GM21529 (cell line): ENCODE data around the gene CAPG.
A peak's percentile ranks its signal among the peaks of the same experiment; 100 is the strongest.
"Not testable (repeated sequence)": the region's sequence is repeated elsewhere in the genome, so short reads cannot be mapped to it uniquely, and the experiment has no call there.

ENCODE experiments used
- ATAC-seq: cut with Tn5 transposase; IDR thresholded peaks from one replicate; pipeline ENCODE4 v1.9.1; 2021; ENCODE audit not compliant: unreplicated experiment

The CAPG gene

GRCh38 chr2:85421260-85422071 is 11.3 kb upstream of the CAPG start:
- no peak for ATAC-seq

DNA sequence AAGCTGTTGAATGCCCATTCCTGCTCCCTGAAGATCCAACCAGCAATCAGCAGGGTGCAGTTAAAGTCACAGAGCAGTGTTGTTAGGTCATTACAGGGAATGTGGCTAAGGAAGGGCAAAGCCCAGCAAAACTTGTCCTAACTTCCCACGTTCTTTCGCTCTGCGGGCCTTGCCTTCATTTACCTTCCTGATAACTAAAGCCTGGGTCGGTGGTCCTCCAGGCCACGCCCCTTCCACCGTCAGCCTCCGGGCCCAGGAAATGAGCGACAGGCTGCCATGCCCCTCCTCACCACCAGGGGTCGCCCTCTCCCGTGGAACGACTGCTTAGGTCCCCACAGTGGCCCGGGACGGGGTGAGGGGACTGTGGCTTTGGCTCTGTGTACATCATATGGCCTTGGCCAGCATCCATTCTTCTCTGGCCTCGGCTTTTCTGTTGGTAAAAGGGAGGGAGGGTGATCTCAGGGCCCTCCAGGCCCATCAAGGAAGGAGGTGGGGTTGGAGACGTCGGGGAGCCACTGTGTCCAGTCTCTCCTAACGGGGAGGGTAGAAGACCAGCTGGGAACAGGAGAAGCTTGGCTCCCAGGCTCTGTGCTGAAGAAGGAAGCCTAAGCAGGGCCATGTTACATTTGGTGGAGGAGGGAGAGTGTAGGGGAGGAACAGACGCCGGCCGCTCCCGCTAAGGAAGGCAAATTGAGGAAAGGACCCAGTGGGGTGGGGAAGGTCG is 10.5 kb upstream of the CAPG start:
- peak; percentile 57 for ATAC-seq

DNA sequence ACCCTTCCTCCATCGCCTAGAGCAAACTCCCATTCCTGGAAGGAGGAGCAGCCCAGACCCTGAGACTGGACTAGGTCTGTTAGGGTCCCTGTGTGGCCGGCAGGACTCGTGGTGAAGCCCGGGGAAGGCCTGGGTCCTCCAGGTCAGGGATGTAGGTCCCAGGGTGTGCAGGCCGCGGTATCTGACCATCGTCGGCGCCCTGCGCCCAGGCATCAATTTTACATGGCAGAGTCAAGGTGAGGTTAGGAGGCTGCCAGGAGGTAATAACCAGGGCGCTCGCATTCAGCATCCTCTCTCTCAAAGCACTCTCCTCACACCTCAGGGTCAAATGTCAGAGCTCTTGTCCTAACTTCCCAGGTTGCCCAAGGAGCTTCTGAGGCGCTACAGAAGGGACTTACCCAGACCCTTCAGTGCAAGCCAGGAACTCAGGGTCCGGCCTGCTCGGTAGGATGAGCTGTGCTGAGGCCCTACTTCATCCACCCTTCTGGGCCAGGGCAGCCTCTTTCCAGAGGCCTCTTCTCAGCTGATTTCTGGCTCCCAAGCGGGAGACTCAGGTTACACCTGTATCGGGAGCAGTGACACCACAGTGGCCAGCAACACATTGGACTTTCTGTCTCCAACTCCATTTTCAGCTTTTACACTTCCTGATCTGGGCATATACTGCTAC is 9.0 kb upstream of the CAPG start:
- peak; percentile 1 for ATAC-seq

GRCh38 chr2:85418132-85419008 is 8.2 kb upstream of the CAPG start, which contains the start of gene SH2D6:
SH2D6 (plus strand) TSS chr2:85418714; CDS start chr2:85429466, 10,752 bp downstream.
- peak; percentile 84 for ATAC-seq

- no peak for ATAC-seq
Observed at GRCh38 chr2:85415980-85416650, 5.9 kb upstream of the CAPG start.

DNA sequence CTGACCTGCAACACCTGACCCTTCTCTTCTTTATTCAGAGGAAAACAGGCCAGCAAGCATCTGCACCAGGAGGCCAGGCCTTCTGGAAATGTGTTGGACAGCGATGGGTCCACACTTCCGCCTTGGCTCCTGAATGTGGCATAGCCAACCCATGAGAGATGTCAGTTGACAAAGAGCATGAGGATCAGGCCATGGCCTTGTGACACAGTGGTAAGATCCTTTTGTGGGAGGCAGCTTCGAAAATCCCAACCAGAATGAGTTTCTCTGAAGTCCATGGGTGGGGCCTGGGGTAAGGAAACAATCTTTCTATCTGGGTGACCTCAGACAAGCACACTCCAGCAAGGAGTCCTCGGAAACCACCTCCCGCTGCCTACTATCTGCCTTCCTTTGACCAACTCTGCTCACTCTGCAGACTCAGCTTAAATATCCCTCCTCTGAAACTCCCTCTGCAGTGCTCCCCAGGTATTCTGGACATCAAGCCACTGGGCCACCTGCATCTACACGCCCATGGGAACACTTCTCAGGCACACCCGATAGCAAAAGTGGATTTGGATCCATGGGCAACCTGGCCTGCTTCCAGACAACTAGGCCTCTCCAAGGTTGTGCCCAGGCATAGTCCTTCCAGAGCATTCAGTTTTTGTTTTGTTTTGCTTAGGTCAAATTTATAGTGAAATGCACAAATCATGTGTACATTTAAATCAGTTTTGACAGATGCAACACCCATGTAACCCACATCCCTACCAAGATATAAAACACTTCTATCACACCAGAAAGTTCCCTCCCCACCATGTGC is 4.8 kb upstream of the CAPG start:
- ATAC-seq: no peak

DNA sequence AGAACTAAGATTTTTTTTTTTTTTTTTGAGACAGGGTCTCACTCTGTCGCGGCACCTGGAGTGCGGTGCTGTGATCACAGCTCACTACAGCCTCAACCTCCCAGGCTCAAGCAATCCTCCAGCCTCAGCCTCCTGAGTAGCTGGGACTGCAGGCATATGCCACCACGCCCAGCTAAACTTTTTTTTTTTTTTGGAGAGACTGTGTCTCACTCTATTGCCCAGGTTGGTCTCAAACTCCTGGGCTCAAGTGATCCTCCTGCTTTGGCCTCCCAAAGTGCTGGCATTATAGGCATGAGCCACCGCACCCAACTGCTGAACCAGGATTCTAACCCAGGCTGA is 4.2 kb upstream of the CAPG start:
- not testable (repeated sequence) for ATAC-seq

DNA sequence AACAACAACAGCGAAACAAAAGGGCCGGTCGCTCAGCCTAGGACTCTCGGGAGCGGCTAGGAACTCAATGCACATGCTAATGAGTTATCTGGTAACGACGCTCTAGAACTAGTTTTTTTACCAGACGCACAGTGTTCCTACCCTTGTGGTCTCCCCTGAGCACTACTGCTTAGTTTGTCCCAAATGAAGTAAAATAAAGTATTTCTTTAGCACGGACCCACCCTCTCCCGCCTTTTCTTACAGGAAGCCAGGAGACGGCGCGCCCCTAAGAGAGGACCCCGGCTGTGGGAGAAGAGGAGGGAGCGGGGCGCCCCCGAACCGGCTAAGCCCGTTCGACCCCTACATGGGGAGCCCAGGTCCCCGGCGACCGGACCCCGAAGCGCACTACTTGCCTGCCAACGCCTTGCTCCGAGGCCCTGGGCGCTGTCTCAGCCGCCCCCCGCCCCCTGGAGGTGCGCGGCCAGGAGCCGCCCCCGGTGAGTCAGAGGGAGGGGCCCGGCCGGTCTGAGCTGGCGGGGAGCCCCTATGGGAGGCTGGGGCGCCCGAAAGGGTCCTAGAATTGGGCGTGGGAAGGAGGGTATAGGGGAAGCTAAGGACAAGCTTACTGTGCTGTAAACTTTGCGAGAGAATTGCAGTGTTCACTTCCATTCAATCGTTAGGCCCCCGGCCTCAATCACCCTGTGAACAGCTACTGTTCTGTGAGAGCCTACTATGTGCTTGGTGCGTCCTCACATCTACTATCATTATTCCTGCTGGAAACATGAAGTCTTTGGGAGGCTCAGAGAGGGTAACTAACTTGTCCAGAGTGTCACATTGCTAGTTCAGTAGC is 3.6 kb upstream of the CAPG start:
- ATAC-seq: no peak

- no peak for ATAC-seq
Observed at GRCh38 chr2:85411405-85411748, 1.2 kb upstream of the CAPG start.

DNA sequence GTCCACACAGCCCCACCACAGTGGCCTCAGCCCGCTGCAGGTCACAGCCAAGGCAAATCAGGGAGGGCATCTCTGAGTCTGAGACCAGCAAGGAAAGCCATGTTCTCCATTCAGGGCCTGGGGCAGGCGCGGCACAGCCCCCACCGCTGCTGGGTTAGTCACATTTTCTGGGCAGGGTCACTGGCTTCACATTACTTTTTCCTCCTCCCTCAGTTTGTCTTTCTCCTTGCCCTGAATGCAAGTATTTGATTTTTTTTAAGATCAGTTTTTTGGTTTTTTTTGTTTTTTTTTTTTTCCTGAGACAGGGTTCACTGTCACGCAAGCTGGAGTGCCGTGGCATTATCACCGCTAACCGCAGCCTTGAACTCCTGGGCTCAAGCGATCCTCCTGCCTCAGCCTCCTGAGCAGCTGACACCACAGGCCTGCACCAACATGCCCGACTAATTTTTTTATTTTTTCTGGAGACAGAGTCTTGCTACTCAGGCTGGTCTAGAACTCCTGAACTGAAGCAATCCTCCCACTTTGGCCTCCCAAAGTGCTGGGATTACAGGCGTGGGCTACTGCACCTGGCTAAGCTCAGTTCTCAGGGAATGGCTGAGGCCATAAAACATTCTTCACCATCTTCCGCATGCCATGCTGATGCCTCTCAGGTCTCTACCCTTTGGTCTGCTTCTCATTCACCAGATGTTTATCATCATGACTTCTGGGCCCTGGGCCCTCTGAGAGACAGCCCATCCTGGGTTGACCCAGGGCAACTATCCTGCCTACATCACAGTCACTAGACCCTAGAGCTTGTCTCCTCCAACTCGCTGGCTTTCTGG is 628 bp upstream of the CAPG start:
- peak; percentile 15 for ATAC-seq

DNA sequence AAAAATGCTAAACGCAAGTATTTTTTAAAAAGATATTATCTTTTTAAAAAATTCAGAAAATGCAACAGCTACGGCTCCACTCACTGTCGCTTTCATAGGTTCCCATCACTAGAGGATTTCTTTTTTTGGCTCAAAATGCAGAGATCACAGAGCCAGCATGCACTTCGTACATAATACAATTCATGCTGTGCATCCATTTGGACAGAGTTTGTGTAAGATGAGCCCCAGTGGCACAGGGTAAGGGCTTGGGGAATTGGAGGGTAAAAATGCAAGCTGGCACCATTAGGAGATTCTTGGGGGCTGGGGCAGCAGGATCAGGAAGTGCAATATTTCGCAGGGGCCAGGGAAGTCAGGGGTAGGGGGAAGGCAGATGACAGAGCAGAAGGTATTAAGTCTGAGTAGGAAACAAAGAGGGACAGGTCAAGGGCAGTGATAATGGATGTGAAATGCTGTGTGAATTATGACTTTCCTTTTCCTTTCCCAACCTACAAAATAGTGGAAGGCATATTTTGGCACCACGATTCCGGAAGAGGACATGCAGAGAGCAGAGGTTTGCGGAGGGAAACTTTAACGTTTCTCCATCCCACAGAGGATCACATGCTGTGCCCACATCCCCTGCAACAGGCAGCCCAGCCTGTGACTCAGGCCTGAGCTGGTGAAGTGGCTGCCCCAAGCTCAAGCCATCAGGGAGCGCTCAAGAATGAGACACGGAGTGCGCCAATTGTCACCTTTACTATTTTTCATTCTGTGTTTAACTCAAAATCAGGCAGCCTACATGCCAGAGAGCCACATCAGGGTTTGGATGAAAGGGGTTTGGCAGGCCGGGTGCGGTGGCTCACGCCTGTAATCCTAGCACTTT is 4.7 kb downstream of the CAPG start:
- ATAC-seq: no peak

DNA sequence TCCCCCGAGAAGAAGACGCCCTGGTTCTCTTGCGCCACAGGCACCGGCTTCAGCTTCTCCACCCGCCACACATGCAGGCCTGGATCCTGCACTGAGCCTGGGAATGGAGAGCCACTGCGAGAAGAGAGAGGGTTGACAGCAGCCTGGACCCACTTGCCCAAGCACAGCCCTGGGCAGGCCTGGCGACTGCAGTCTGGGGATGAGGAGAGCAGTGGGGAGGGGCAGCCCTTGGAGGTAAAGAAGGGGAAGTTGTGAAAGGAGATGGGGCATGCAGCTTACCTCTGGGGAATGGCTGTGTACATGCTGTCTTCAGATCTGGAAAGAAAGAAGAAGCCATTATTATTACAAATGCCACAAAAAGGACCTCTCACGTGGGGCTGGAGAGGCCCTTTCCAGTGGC is 8.3 kb downstream of the CAPG start:
- ATAC-seq: no peak

DNA sequence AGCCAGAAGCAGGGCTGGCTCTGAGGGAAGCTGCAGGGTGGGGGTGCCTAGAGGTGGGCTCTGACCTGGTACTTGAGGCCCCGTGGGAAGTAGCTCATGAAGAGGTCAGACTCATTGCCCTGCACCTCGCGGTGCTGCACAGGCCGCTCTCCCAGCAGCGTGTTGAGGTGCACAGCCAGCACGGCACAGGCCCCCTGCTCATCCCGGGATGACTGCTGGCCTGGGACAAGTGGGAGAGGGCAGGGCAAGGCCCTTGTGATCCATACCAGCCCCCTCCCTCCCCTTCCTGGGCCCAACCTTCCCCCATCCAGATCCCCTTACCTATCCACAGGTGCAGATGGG is 8.7 kb downstream of the CAPG start:
- no peak for ATAC-seq

GRCh38 chr2:85400541-85401463 is 9.4 kb downstream of the CAPG start:
- no peak for ATAC-seq

GRCh38 chr2:85400023-85400422 is 10.1 kb downstream of the CAPG start:
- no peak for ATAC-seq

- ATAC-seq: no peak
Observed at GRCh38 chr2:85399183-85399455, 11.0 kb downstream of the CAPG start.
